ENCODE data around the gene IQCH.

GRCh38 chr15:67280217-67280616 is 25.6 kb downstream of the IQCH start:
- no peak for TF ChIP-seq ZNF274 (IDR thresholded peaks at IDR 0.05; ENCODE audit: low read depth, low read length)
- no peak for TF ChIP-seq YY1 (IDR thresholded peaks at IDR 0.05; ENCODE audit: insufficient read depth, insufficient read length)

Measured in NT2/D1 (cell line).